ENCODE measurements around the gene NRDC. TPM values are rescaled to one million over a fixed set of nuclear protein-coding genes. Genes with fewer than 3 reads are reported as not detected.

The NRDC gene
- total RNA-seq, 1 experiment from 2014 or later, result 182 TPM

DNA sequence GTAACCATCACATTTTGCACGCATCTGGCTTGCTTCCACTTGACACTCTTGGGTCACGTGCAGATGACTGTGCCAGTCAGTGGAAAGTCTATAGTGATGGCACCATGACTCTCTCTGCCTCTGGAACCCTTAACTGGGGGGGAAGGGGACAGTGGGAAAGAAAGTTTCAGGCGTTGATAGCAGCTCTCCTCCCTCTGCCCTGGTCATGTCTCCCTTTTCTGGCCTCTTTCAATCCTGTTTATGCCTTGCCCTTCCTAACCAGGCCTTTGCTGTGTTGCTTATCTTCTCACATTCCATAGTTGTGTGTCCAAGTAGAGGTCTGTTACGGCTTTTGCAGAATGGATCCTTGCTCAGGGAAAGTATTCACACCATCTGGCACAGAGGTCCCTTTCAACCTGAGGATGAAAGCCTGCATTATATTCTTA lies 93.5 kb downstream of the NRDC start:
- no peak overlapping the region for H3K4me2 ChIP-seq (ENCODE audit: low read length)
- H3K36me3 ChIP-seq (ENCODE audit: control insufficient read depth in 1 of 2, insufficient read depth in 2 of 2, low read length in 2 of 2), result peaks cover 28 to 31% of the 10 kb centered on the region in 2 experiments
- ATAC-seq (no peak), DNase-seq (ENCODE audit: low read depth, low spot score) (no peak)
- H3K27me3 ChIP-seq (ENCODE audit: insufficient read depth, low read length), result no peaks in the 10 kb centered on the region
- H3K27ac ChIP-seq (ENCODE audit: low read depth, low read length), result no peak overlapping the region
- RAD21 ChIA-PET (ENCODE audit: low non-redundant PET in 1 of 2, low total read pairs in 2 of 2, uncharacterized antibody in 2 of 2, unreplicated experiment in 2 of 2), result no interaction called here
- TF ChIP-seq ZFX (IDR thresholded peaks at IDR 0.05) (no peak), REST (IDR thresholded peaks at IDR 0.05; ENCODE audit: low read depth) (no peak), TCF7L2 (IDR thresholded peaks at IDR 0.05; ENCODE audit: borderline replicate concordance, extremely low read depth, insufficient read depth, insufficient read length) (no peak), RAD21 (IDR thresholded peaks at IDR 0.05; ENCODE audit: low read depth) (no peak), FOSL1 (IDR thresholded peaks at IDR 0.05; ENCODE audit: low read depth) (no peak), SRF (IDR thresholded peaks at IDR 0.05; ENCODE audit: low read depth) (no peak), ELF1 (IDR thresholded peaks at IDR 0.05; ENCODE audit: borderline replicate concordance, low read depth) (no peak), ZNF274 (IDR thresholded peaks at IDR 0.05; ENCODE audit: low read depth, low read length) (no peak), CBX3 (IDR thresholded peaks at IDR 0.05; ENCODE audit: low read depth) (no peak), SIN3A (IDR thresholded peaks at IDR 0.05; ENCODE audit: low read depth) (no peak), POLR2AphosphoS5 (IDR thresholded peaks at IDR 0.05; ENCODE audit: low read depth, low read length) (no peak)
- CTCF ChIA-PET, result no interaction called here
- BruUV-seq (replicated peaks), result no TSS peak
- H3K9ac ChIP-seq (ENCODE audit: low read length), result no peak overlapping the region
- POLR2A ChIA-PET, result no interaction called here
- intact Hi-C loops (cut with micrococcal nuclease), result no loop called here
- H3K4me1 ChIP-seq (ENCODE audit: control insufficient read depth in 1 of 2, insufficient read depth in 2 of 2, low read length in 2 of 2), result no peaks in the 10 kb centered on the region
- no peaks in the 10 kb centered on the region for H3K79me2 ChIP-seq (ENCODE audit: insufficient read depth, low read length)
- no peaks in the 10 kb centered on the region for H4K20me1 ChIP-seq (ENCODE audit: insufficient read depth)
- no peak overlapping the region for H2AFZ ChIP-seq (ENCODE audit: low read depth, low read length, poor library complexity, severe bottlenecking)
- no peaks in the 10 kb centered on the region for H3K9me3 ChIP-seq (ENCODE audit: control insufficient read depth in 1 of 2, insufficient read depth in 1 of 2, low read depth in 1 of 2, low read length in 2 of 2)
- H3K4me3 ChIP-seq (replicated peaks in 1 of 2; ENCODE audit: low read depth in 1 of 2, low read length in 2 of 2), result no peak overlapping the region
- H3K9me2 ChIP-seq (ENCODE audit: insufficient read depth), result no peaks in the 10 kb centered on the region
